Ishikawa (cell line): ENCODE measurements around the gene RPP21.

Experiments used
- CEBPB ChIP-seq: IDR thresholded peaks from 2 replicates; pipeline ENCODE4 v1.6.1; 2012
- EP300 ChIP-seq: IDR thresholded peaks from 2 replicates; pipeline ENCODE4 v1.6.1; 2012; ENCODE audit warnings: borderline replicate concordance
- RAD21 ChIP-seq: IDR thresholded peaks from 2 replicates; pipeline ENCODE4 v1.6.1; 2012; ENCODE audit warnings: low read depth
- REST ChIP-seq: IDR thresholded peaks from 2 replicates; pipeline ENCODE4 v1.6.1; 2012; ENCODE audit warnings: low read depth, mild to moderate bottlenecking
- TAF1 ChIP-seq: IDR thresholded peaks from 2 replicates; pipeline ENCODE4 v1.6.1; 2012; ENCODE audit warnings: low read depth, mild to moderate bottlenecking

GRCh38 chr6:30315156-30315555, 29.8 kb upstream of the RPP21 start:
- no peak for TF ChIP-seq TAF1
- TF ChIP-seq EP300, result no peak
- no peak for TF ChIP-seq REST
- TF ChIP-seq CEBPB, result no peak
- TF ChIP-seq RAD21, result no peak
